ENCODE results near the gene NBPF3.
"Not testable (repeated sequence)": the region's sequence is repeated elsewhere in the genome, so short reads cannot be mapped to it uniquely, and the experiment has no call there.

NBPF3 gene

GRCh38 chr1:21495225-21495820 lies 55.4 kb downstream of the NBPF3 start:
- DNase-seq, result no peak

- no peak for DNase-seq
Measured at GRCh38 chr1:21496063-21496462, 56.1 kb downstream of the NBPF3 start.

- no peak for DNase-seq
Measured at GRCh38 chr1:21496886-21497285, 56.9 kb downstream of the NBPF3 start.

- DNase-seq, result no peak
Measured at GRCh38 chr1:21497466-21498061, 57.6 kb downstream of the NBPF3 start.

GRCh38 chr1:21499283-21499950 lies 59.5 kb downstream of the NBPF3 start:
- DNase-seq, result no peak

GRCh38 chr1:21503706-21504377 lies 63.9 kb downstream of the NBPF3 start:
- no peak for DNase-seq

- no peak for DNase-seq
Measured at GRCh38 chr1:21506804-21507203, 66.9 kb downstream of the NBPF3 start.

GRCh38 chr1:21507511-21508270 lies 67.8 kb downstream of the NBPF3 start:
- no peak for DNase-seq

GRCh38 chr1:21508580-21509350 lies 68.8 kb downstream of the NBPF3 start:
- no peak for DNase-seq

- no peak for DNase-seq
Measured at GRCh38 chr1:21509351-21510112, 69.6 kb downstream of the NBPF3 start, which contains the start of gene ALPL. ALPL (plus strand) TSS chr1:21509423; CDS start chr1:21554082, 44,659 bp downstream.

GRCh38 chr1:21510113-21510493 lies 70.2 kb downstream of the NBPF3 start:
- DNase-seq, result no peak

GRCh38 chr1:21510885-21511578 lies 71.1 kb downstream of the NBPF3 start:
- no peak for DNase-seq

GRCh38 chr1:21511579-21512522 lies 71.9 kb downstream of the NBPF3 start:
- DNase-seq, result no peak

GRCh38 chr1:21514245-21514644 lies 74.3 kb downstream of the NBPF3 start:
- DNase-seq, result no peak

GRCh38 chr1:21517161-21517589 lies 77.2 kb downstream of the NBPF3 start:
- no peak for DNase-seq

GRCh38 chr1:21517660-21518480 lies 77.9 kb downstream of the NBPF3 start:
- no peak for DNase-seq

- no peak for DNase-seq
Measured at GRCh38 chr1:21518774-21519455, 79.0 kb downstream of the NBPF3 start.

- not testable (repeated sequence) for DNase-seq
Measured at GRCh38 chr1:21519486-21520070, 79.6 kb downstream of the NBPF3 start.
